RCC 7860 (cell line): Measurements from ENCODE around the gene CFHR4.
"Not testable (repeated sequence)": the region's sequence is repeated elsewhere in the genome, so short reads cannot be mapped to it uniquely, and the experiment has no call there.

Source experiments
- DNase-seq: peaks from one replicate; pipeline ENCODE4 v3.0.0-alpha.2; 2015; ENCODE audit warnings: low spot score
- FAIRE-seq: peaks from 2 replicates; lab custom pipeline; 2012; peaks lifted over from hg19 to GRCh38; lab: Jason Lieb, UNC

Gene CFHR4

GRCh38 chr1:196887515-196888239 is at the start of gene CFHR4:
Gene CFHR4, plus strand, starts transcription at chr1:196888052. Its CDS starts 99 bp downstream, at chr1:196888151.
- no peak for FAIRE-seq
- DNase-seq: no peak

- not testable (repeated sequence) for FAIRE-seq, DNase-seq
Observed at GRCh38 chr1:196849613-196850492, 38.0 kb upstream of the CFHR4 start.

GRCh38 chr1:196856053-196856452 is 31.8 kb upstream of the CFHR4 start:
- FAIRE-seq: no peak
- DNase-seq: no peak

GRCh38 chr1:196857188-196857587 is 30.7 kb upstream of the CFHR4 start:
- DNase-seq (no peak), FAIRE-seq (no peak)

- DNase-seq (no peak), FAIRE-seq (no peak)
Observed at GRCh38 chr1:196858811-196859210, 29.0 kb upstream of the CFHR4 start.

- FAIRE-seq: no peak
Observed at GRCh38 chr1:196860323-196860884, 27.4 kb upstream of the CFHR4 start.

GRCh38 chr1:196861429-196861828 is 26.4 kb upstream of the CFHR4 start:
- FAIRE-seq (no peak), DNase-seq (no peak)

More at GRCh38 chr1:196860323-196860884, 27.4 kb upstream of the CFHR4 start:
- no peak for DNase-seq

- no peak for FAIRE-seq
- no peak for DNase-seq
Observed at GRCh38 chr1:196866974-196867373, 20.9 kb upstream of the CFHR4 start.

- no peak for FAIRE-seq
- no peak for DNase-seq
Observed at GRCh38 chr1:196873385-196873784, 14.5 kb upstream of the CFHR4 start.

GRCh38 chr1:196875935-196876334 is 11.9 kb upstream of the CFHR4 start:
- FAIRE-seq (no peak), DNase-seq (no peak)

GRCh38 chr1:196877964-196878363 is 9.9 kb upstream of the CFHR4 start:
- DNase-seq (no peak), FAIRE-seq (no peak)

- not testable (repeated sequence) for DNase-seq, FAIRE-seq
Observed at GRCh38 chr1:196886560-196886959, 1.3 kb upstream of the CFHR4 start.

GRCh38 chr1:196890668-196891067 is 2.8 kb downstream of the CFHR4 start:
- no peak for DNase-seq
- no peak for FAIRE-seq

- DNase-seq (no peak), FAIRE-seq (no peak)
Observed at GRCh38 chr1:196891251-196891650, 3.4 kb downstream of the CFHR4 start.

- no peak for FAIRE-seq
Observed at GRCh38 chr1:196896355-196896754, 8.5 kb downstream of the CFHR4 start.

GRCh38 chr1:196897158-196897828 is 9.4 kb downstream of the CFHR4 start:
- no peak for DNase-seq
- no peak for FAIRE-seq

More at GRCh38 chr1:196896355-196896754, 8.5 kb downstream of the CFHR4 start:
- DNase-seq: no peak

- DNase-seq: no peak
- no peak for FAIRE-seq
Observed at GRCh38 chr1:196902344-196902743, 14.5 kb downstream of the CFHR4 start.

GRCh38 chr1:196910215-196910614 is 22.4 kb downstream of the CFHR4 start:
- DNase-seq (no peak), FAIRE-seq (no peak)

GRCh38 chr1:196912283-196912682 is 24.4 kb downstream of the CFHR4 start:
- DNase-seq, FAIRE-seq: not testable (repeated sequence)

GRCh38 chr1:196926839-196927238 is 39.0 kb downstream of the CFHR4 start:
- not testable (repeated sequence) for FAIRE-seq, DNase-seq

GRCh38 chr1:196932853-196933252 is 45.0 kb downstream of the CFHR4 start:
- FAIRE-seq, DNase-seq: not testable (repeated sequence)
